ENCODE results near the gene UMOD.
"Not testable (repeated sequence)": the region's sequence is repeated elsewhere in the genome, so short reads cannot be mapped to it uniquely, and the experiment has no call there.

The UMOD gene

DNA sequence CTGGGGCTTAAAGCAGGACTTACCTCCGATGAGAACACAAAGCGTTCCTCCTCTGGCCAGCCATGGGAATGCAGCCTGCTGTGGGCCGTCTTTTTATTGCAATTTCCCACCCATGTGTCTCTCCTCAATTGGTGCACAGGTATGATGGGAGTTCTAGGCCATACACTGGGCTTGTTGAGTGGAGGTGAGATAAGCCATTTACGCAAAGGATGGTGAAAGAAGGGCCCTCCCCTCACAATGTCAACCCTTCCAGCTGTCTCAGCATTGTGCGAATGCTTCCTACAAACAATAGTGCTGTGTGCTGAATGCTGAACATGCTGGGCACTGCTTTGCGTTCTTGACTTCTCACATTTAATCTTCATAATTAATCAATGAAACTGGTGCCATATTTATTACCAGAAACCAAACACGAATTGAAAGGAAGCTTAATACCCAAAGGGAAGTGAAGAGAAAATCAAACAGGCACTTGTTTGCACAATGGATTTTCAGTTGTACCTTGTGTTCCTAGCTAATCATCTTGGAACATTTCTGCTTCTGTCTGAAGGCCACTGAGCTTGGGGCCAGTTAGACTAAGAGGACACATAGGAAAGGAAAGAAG lies 25.0 kb downstream of the UMOD start, which contains the start of gene GP2:
Gene GP2 (minus strand): TSS at position 70 of the 598 bp plus-strand sequence. CDS start 1,082 bp downstream, outside the sequence.
- TF ChIP-seq, protein P1, sequence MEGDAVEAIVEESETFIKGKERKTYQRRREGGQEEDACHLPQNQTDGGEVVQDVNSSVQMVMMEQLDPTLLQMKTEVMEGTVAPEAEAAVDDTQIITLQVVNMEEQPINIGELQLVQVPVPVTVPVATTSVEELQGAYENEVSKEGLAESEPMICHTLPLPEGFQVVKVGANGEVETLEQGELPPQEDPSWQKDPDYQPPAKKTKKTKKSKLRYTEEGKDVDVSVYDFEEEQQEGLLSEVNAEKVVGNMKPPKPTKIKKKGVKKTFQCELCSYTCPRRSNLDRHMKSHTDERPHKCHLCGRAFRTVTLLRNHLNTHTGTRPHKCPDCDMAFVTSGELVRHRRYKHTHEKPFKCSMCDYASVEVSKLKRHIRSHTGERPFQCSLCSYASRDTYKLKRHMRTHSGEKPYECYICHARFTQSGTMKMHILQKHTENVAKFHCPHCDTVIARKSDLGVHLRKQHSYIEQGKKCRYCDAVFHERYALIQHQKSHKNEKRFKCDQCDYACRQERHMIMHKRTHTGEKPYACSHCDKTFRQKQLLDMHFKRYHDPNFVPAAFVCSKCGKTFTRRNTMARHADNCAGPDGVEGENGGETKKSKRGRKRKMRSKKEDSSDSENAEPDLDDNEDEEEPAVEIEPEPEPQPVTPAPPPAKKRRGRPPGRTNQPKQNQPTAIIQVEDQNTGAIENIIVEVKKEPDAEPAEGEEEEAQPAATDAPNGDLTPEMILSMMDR (IDR thresholded peaks at IDR 0.05; ENCODE audit: insufficient read depth, low read length, missing control alignments), result no peak
- ChIA-PET POLR2A (no interaction called here), CTCF (no interaction called here)
- H3K4me3 ChIP-seq (ENCODE audit: low read depth, low read length), result no peak within 1 kb of the TSS
- DNase-seq (ENCODE audit: low read depth, low spot score), result no peak

DNA sequence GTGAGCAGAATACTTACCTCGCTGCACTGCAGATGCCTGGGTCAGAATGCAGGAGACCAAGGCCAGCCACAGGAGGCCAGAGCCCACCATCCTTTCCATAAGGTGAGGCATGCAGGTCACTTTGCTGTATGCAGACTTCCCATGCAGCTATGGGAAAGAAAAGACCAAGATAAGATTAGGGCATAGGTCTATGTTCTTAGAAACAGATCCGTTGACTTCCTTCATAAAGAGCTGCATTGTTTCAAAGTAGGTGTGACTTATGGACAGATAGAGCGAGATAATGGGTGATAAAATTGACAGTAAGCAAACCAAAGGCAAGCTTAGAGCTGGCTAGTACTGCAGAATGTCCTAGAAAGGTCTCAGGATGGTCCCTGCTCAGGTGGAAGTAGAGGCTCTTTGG lies 26.2 kb downstream of the UMOD start:
- POLR2A ChIA-PET, result no interaction called here
- TF ChIP-seq, protein P1 (IDR thresholded peaks at IDR 0.05; ENCODE audit: insufficient read depth, low read length, missing control alignments), result no peak
- no peak for DNase-seq (ENCODE audit: low read depth, low spot score)
- H3K4me3 ChIP-seq (ENCODE audit: low read depth, low read length), result no peak overlapping the region
- CTCF ChIA-PET, result no interaction called here

DNA sequence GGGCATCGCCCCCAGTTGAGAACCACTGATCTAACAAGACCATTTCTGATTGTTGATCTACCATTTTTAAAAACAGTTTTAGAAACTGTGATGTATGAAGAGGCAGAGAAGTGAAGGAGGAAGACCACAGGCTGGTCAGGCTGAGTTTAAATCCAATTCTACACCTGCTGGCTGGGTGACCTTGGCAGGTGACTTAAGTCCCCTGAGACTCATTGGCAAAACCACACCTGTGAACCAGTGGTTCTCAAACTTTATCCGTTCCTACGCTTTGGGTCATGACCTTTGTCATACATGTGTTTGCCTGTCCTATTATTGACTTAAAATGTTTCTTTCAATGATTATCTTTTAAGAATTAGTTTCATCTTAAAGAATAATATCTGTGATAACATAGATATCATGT lies 27.5 kb downstream of the UMOD start:
- DNase-seq (ENCODE audit: low read depth, low spot score), result no peak
- CTCF ChIA-PET, result no interaction called here

DNA sequence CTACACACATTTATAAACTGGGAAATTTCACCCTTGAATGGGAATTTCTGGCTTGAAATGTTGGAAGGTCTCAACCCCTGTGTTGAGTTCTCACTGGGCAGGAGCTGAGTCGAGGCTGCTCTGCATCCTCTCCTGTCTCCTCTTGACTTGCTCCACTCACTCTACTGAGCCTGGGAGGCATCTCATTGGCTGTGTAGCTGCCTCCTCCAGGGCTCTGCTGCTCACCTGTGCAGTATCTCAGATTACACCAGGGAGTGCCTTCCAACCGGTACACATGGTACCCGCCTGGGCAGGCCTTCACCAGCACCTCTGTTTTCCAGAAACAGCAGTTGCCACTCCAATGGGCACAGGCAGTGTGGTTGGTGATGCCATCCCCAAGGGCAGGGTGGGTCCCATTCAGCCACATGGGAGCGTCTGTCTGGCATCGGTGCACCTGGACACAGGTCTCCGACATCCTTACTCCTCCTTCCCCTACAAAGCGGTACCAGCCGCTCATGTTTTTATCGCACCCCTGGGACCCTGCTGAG lies 28.9 kb downstream of the UMOD start:
- no peak for DNase-seq (ENCODE audit: low read depth, low spot score)
- no peak overlapping the region for H3K4me3 ChIP-seq (ENCODE audit: low read depth, low read length)
- TF ChIP-seq, protein P1 (IDR thresholded peaks at IDR 0.05; ENCODE audit: insufficient read depth, low read length, missing control alignments), result no peak
- ChIA-PET CTCF (no interaction called here), POLR2A (no interaction called here)

More for the DNA sequence above, 27.5 kb downstream of the UMOD start:
- TF ChIP-seq, protein P1 (IDR thresholded peaks at IDR 0.05; ENCODE audit: insufficient read depth, low read length, missing control alignments), result no peak
- POLR2A ChIA-PET, result no interaction called here
- H3K4me3 ChIP-seq (ENCODE audit: low read depth, low read length), result no peak overlapping the region

DNA sequence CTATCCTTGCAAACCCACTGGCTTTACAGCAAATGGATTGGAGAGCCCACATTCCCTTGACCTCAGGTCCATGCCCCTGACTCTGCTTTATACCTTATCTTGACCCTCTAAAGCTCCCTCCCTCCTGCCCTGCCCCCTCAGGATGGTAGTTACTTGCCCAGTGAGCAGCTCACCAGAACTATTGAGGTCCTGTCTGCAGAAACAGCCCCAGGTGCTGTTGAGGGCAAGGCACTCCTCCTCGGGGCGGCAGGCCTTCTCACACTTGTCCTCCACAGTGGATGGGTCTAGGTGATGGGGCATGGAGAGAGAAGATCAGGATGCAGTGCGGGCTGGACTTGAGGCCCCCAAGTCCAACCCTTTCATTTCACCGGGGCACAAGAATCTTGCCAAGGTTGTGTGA lies 29.8 kb downstream of the UMOD start:
- CTCF ChIA-PET, result no interaction called here
- DNase-seq (ENCODE audit: low read depth, low spot score), result no peak
- no peak overlapping the region for H3K4me3 ChIP-seq (ENCODE audit: low read depth, low read length)
- TF ChIP-seq, protein P1 (IDR thresholded peaks at IDR 0.05; ENCODE audit: insufficient read depth, low read length, missing control alignments), result no peak
- POLR2A ChIA-PET, result no interaction called here

DNA sequence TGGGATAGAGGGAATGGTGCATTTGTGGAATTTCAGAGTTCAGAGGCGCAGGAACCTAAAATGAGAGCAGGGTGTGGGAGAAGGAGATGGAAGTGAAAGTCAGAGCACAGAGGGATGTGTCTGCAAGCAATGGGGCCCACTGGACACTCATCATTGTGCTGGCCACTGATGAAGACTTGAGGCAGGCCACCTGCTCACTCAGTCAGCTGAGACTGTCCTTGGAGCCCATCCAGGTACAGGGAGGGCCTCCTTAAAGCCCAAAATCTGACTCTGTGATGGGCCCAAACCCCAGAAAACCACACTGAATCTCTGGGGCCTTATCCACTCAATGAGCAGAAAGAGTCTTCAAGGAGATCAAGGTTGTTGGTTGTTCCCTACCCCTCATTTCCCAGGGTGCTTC lies 30.8 kb downstream of the UMOD start:
- ChIA-PET POLR2A (no interaction called here), CTCF (no interaction called here)
- H3K4me3 ChIP-seq (ENCODE audit: low read depth, low read length), result no peak overlapping the region
- TF ChIP-seq, protein P1 (IDR thresholded peaks at IDR 0.05; ENCODE audit: insufficient read depth, low read length, missing control alignments), result no peak
- DNase-seq (ENCODE audit: low read depth, low spot score), result no peak

DNA sequence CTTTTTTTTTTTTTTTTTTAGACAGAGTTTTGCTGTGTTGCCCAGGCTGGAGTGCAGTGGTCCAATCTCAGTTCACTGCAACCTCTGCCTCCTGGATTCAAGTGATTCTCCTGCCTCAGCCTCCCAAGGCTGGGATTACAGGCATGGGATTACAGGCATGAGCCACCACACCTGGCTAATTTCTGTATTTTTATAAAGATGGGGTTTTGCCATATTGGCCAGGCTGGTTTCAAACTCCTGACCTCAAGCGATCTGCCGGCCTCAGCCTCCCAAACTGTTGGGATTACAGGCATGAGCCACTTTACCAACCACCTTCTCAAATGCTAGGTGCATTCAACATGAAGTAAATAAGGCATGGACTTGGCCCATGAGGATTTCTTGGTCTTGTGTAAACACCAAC lies 31.5 kb downstream of the UMOD start:
- POLR2A ChIA-PET; DNase-seq (ENCODE audit: low read depth, low spot score); H3K4me3 ChIP-seq (ENCODE audit: low read depth, low read length); CTCF ChIA-PET: not testable (repeated sequence)
